Measurements from ENCODE around the gene XIRP1.

Gene XIRP1

GRCh38 chr3:39192490-39193092 lies at the start of gene XIRP1:
Gene XIRP1, minus strand, starts transcription at chr3:39192595. Its CDS starts 3,150 bp downstream, at chr3:39189445.
- TF ChIP-seq YY1 (IDR thresholded peaks at IDR 0.05; ENCODE audit: low read depth) (no peak), EP300 (IDR thresholded peaks at IDR 0.05; ENCODE audit: borderline replicate concordance) (no peak), CEBPB (IDR thresholded peaks at IDR 0.05) (no peak), FOXM1 (IDR thresholded peaks at IDR 0.05; ENCODE audit: borderline replicate concordance, low read depth) (no peak), TCF12 (IDR thresholded peaks at IDR 0.05; ENCODE audit: low read depth) (no peak), CREB1 (IDR thresholded peaks at IDR 0.05; ENCODE audit: low read depth) (no peak), USF1 (IDR thresholded peaks at IDR 0.05) (no peak), NFIC (IDR thresholded peaks at IDR 0.05) (no peak), REST (IDR thresholded peaks at IDR 0.05; ENCODE audit: low read depth) (no peak), TAF1 (IDR thresholded peaks at IDR 0.05; ENCODE audit: low read depth) (no peak), ZBTB7A (IDR thresholded peaks at IDR 0.05; ENCODE audit: low read depth) (no peak), MAX (IDR thresholded peaks at IDR 0.05) (no peak), TEAD4 (IDR thresholded peaks at IDR 0.05) (no peak)

GRCh38 chr3:39241561-39241960 lies 49.2 kb upstream of the XIRP1 start:
- no peak for TF ChIP-seq CEBPB (IDR thresholded peaks at IDR 0.05)

GRCh38 chr3:39237027-39237426 lies 44.6 kb upstream of the XIRP1 start:
- TF ChIP-seq REST (IDR thresholded peaks at IDR 0.05; ENCODE audit: low read depth), result no peak

GRCh38 chr3:39234651-39235050 lies 42.3 kb upstream of the XIRP1 start:
- no peak for TF ChIP-seq MAX (IDR thresholded peaks at IDR 0.05)
- TF ChIP-seq USF1 (IDR thresholded peaks at IDR 0.05), result no peak
- no peak for TF ChIP-seq EGR1 (IDR thresholded peaks at IDR 0.05)
- TF ChIP-seq YY1 (IDR thresholded peaks at IDR 0.05; ENCODE audit: low read depth), result no peak
- no peak for TF ChIP-seq NFIC (IDR thresholded peaks at IDR 0.05)
- no peak for TF ChIP-seq CREB1 (IDR thresholded peaks at IDR 0.05; ENCODE audit: low read depth)
- no peak for TF ChIP-seq ZBTB7A (IDR thresholded peaks at IDR 0.05; ENCODE audit: low read depth)
- TF ChIP-seq FOXM1 (IDR thresholded peaks at IDR 0.05; ENCODE audit: borderline replicate concordance, low read depth), result no peak
- no peak for TF ChIP-seq TCF12 (IDR thresholded peaks at IDR 0.05; ENCODE audit: low read depth)

- TF ChIP-seq ZBTB7A (IDR thresholded peaks at IDR 0.05; ENCODE audit: low read depth) (no peak), EP300 (IDR thresholded peaks at IDR 0.05; ENCODE audit: borderline replicate concordance) (no peak), USF1 (IDR thresholded peaks at IDR 0.05) (no peak), RAD21 (IDR thresholded peaks at IDR 0.05; ENCODE audit: low read depth) (no peak), TEAD4 (IDR thresholded peaks at IDR 0.05) (no peak), TAF1 (IDR thresholded peaks at IDR 0.05; ENCODE audit: low read depth) (no peak)
These were observed 40.5 kb upstream of the XIRP1 start for GRCh38 chr3:39232859-39233258.

- no peak for TF ChIP-seq MAX (IDR thresholded peaks at IDR 0.05)
- TF ChIP-seq EGR1 (IDR thresholded peaks at IDR 0.05), result no peak
These were observed 38.1 kb upstream of the XIRP1 start for GRCh38 chr3:39230453-39230852.

GRCh38 chr3:39228496-39228895 lies 36.1 kb upstream of the XIRP1 start:
- TF ChIP-seq NFIC (IDR thresholded peaks at IDR 0.05), result no peak
- no peak for TF ChIP-seq EGR1 (IDR thresholded peaks at IDR 0.05)
